Measurements from ENCODE around the gene TSPAN4. TPM values are rescaled to one million over a fixed set of nuclear protein-coding genes. Genes with fewer than 3 reads are reported as not detected.

TSPAN4 gene
- total RNA-seq, 3 donors from 2014 or later (not counting 1 experiment from before 2014, with no cell fraction given): 11.2 to 18.6 (median 14.6) TPM

- no peak for DNase-seq
- intact Hi-C loops (cut with micrococcal nuclease): no loop called here
- WGBS (ENCODE audit: insufficient coverage): 95% methylated on average over 21 of the region's 21 CpGs
- Mint-ChIP-seq H3K4me1 (peaks cover 0 to 10% of the 10 kb centered on the region in 2 donors), H3K36me3 (no peaks in the 10 kb centered on the region), H3K9me3 (no peaks in the 10 kb centered on the region), H3K27me3 (ENCODE audit: low read depth in 2 of 2) (no peaks in the 10 kb centered on the region), H3K27ac (no peak overlapping the region), H3K4me3 (peak overlapping the region; percentile 42)
- H3K4me3 ChIP-seq (ENCODE audit: low read length): no peak overlapping the region
- ATAC-seq: no peak
- H3K9me3 ChIP-seq (ENCODE audit: control insufficient read depth, insufficient read depth, low read length): no peaks in the 10 kb centered on the region
- TF ChIP-seq CTCF (IDR thresholded peaks at IDR 0.05): no peak
- no peaks in the 10 kb centered on the region for H3K27me3 ChIP-seq (ENCODE audit: control insufficient read depth, insufficient read depth, low read length)
- H3K27ac ChIP-seq (ENCODE audit: low read length): no peak overlapping the region
- peaks cover 5% of the 10 kb centered on the region for H3K36me3 ChIP-seq (ENCODE audit: control insufficient read depth, insufficient read depth, low read length)
- H3K4me1 ChIP-seq (ENCODE audit: control insufficient read depth, insufficient read depth, low read length): peaks cover 27% of the 10 kb centered on the region
Observed at GRCh38 chr11:802018-802617, 40.5 kb upstream of the TSPAN4 start.

- TF ChIP-seq CTCF (IDR thresholded peaks at IDR 0.05): no peak
- Histone ChIP-seq H3K36me3 (ENCODE audit: control insufficient read depth, insufficient read depth, low read length) (peaks cover 5% of the 10 kb centered on the region), H3K27ac (ENCODE audit: low read length) (no peak overlapping the region), H3K4me3 (ENCODE audit: low read length) (no peak overlapping the region), H3K4me1 (ENCODE audit: control insufficient read depth, insufficient read depth, low read length) (peaks cover 24% of the 10 kb centered on the region), H3K9me3 (ENCODE audit: control insufficient read depth, insufficient read depth, low read length) (no peaks in the 10 kb centered on the region), H3K27me3 (ENCODE audit: control insufficient read depth, insufficient read depth, low read length) (no peaks in the 10 kb centered on the region)
- Mint-ChIP-seq H3K4me1 (peaks cover 0 to 9% of the 10 kb centered on the region in 2 donors), H3K9me3 (no peaks in the 10 kb centered on the region), H3K27ac (no peak overlapping the region), H3K27me3 (ENCODE audit: low read depth in 2 of 2) (no peaks in the 10 kb centered on the region), H3K4me3 (no peak overlapping the region), H3K36me3 (no peaks in the 10 kb centered on the region)
- no peak for DNase-seq
- ATAC-seq: no peak
- intact Hi-C loops (cut with micrococcal nuclease): no loop called here
- WGBS (ENCODE audit: insufficient coverage): 96% methylated on average over 28 of the region's 28 CpGs
Observed at GRCh38 chr11:802693-803466, 39.8 kb upstream of the TSPAN4 start.

- Histone ChIP-seq H3K4me1 (ENCODE audit: control insufficient read depth, insufficient read depth, low read length) (peaks cover 25% of the 10 kb centered on the region), H3K4me3 (ENCODE audit: low read length) (no peak overlapping the region), H3K27me3 (ENCODE audit: control insufficient read depth, insufficient read depth, low read length) (no peaks in the 10 kb centered on the region), H3K27ac (ENCODE audit: low read length) (no peak overlapping the region), H3K9me3 (ENCODE audit: control insufficient read depth, insufficient read depth, low read length) (no peaks in the 10 kb centered on the region), H3K36me3 (ENCODE audit: control insufficient read depth, insufficient read depth, low read length) (peaks cover 5% of the 10 kb centered on the region)
- peaks cover under 1 to 11% of the 10 kb centered on the region in 2 donors for H3K4me1 Mint-ChIP-seq
- intact Hi-C loops (cut with micrococcal nuclease): no loop called here
- TF ChIP-seq CTCF (IDR thresholded peaks at IDR 0.05): no peak
- 93% methylated on average over 6 of the region's 8 CpGs for WGBS (ENCODE audit: insufficient coverage)
- H3K27ac Mint-ChIP-seq: no peak overlapping the region
- DNase-seq (no peak), ATAC-seq (no peak)
- H3K4me3 Mint-ChIP-seq: peak overlapping the region; percentile 49
- H3K9me3 Mint-ChIP-seq: no peaks in the 10 kb centered on the region
- H3K36me3 Mint-ChIP-seq: no peaks in the 10 kb centered on the region
- no peaks in the 10 kb centered on the region for H3K27me3 Mint-ChIP-seq (ENCODE audit: low read depth in 2 of 2)
Observed at GRCh38 chr11:803467-803742, 39.2 kb upstream of the TSPAN4 start.
